HCT116 (cell line): ENCODE data around the gene CADPS2. TPM values are rescaled to one million over a fixed set of nuclear protein-coding genes. Genes with fewer than 3 reads are reported as not detected.

Source experiments
- ATAC-seq: fragments of 200-7000 bp; cut with Tn5 transposase; 2 replicates; pipeline ENCODE4 v1.9.1; 2020; ENCODE audit warnings: mild to moderate bottlenecking, moderate library complexity
- BruUV-seq: library from RNA; stranded (reverse); fragments of 400-500 nt; replicated peaks from 2 replicates; lab custom pipeline; 2021; lab: Mats Ljungman, UMichigan
- CTCF ChIA-PET: fragments of 300-600 bp; sonication (Branson Sonifier 250); formaldehyde crosslinking; loops from one replicate; lab custom pipeline; 2021; ENCODE audit warnings: antibody characterized with exemption; lab: Charles Lee
- POLR2A ChIA-PET: fragments of 300-600, 350-600 bp; sonication (Branson Sonifier 250); formaldehyde crosslinking; loops from one replicate; lab custom pipeline; 2021; ENCODE audit warnings: antibody characterized with exemption; lab: Charles Lee
- RAD21 ChIA-PET, 2 experiments: fragments of 300-600 bp; sonication (Branson Sonifier 250); formaldehyde crosslinking; loops; one replicate each; lab custom pipeline; 2023; ENCODE audit warnings: low total read pairs in 2 of 2; ENCODE audit not compliant: uncharacterized antibody in 2 of 2, unreplicated experiment in 2 of 2, low non-redundant PET in 1 of 2; lab: Charles Lee
- DNase-seq: peaks from one replicate; pipeline ENCODE4 v3.0.0-alpha.2; 2010; ENCODE audit warnings: low read depth, low spot score
- H2AFZ ChIP-seq: fragments of 200-600 bp; shearing (Covaris generic), sonication (generic); 2 replicates; pipeline ENCODE4 v1.6.1; 2017; ENCODE audit warnings: low read depth, mixed run types, mixed read lengths, antibody characterized with exemption, low read length; ENCODE audit not compliant: poor library complexity, severe bottlenecking
- H3K27ac ChIP-seq: 2 replicates; pipeline ENCODE4 v1.5.1; 2012; ENCODE audit warnings: low read depth, low read length
- H3K27me3 ChIP-seq: fragments of 200-600 bp; sonication (generic); 2 replicates; pipeline ENCODE4 v1.6.1; 2016; ENCODE audit warnings: mixed run types, low read length, mixed read lengths; ENCODE audit not compliant: insufficient read depth
- H3K36me3 ChIP-seq, 2 experiments: fragments of 200-500 bp in 1 of 2; fragments of 200-600 bp in 1 of 2; sonication (Bioruptor generic) in 1 of 2; sonication (generic) in 1 of 2; 2 replicates each; pipeline versions ENCODE4 v1.5.1 to v1.6.1; 2014 to 2016; ENCODE audit warnings: low read length in 2 of 2, inconsistent platforms in 1 of 2, mixed read lengths in 1 of 2, mixed run types in 1 of 2; ENCODE audit not compliant: insufficient read depth in 2 of 2, control insufficient read depth in 1 of 2
- H3K4me1 ChIP-seq, 2 experiments: fragments of 200-600 bp in 1 of 2; sonication (generic) in 1 of 2; 2 replicates each; pipeline versions ENCODE4 v1.5.1 to v1.6.1; 2012 to 2017; ENCODE audit warnings: low read length in 2 of 2, inconsistent platforms in 1 of 2, mild to moderate bottlenecking in 1 of 2, mixed read lengths in 1 of 2, mixed run types in 1 of 2, moderate library complexity in 1 of 2; ENCODE audit not compliant: insufficient read depth in 2 of 2, control insufficient read depth in 1 of 2
- H3K4me2 ChIP-seq: fragments of 200-600 bp; sonication (generic); 2 replicates; pipeline ENCODE4 v1.6.1; 2017; ENCODE audit warnings: mixed run types, low read length, mixed read lengths
- H3K4me3 ChIP-seq, 2 experiments: fragments of 200-600 bp in 1 of 2; sonication (generic) in 1 of 2; replicated peaks in 1 of 2; 2 replicates each; pipeline ENCODE4 v1.5.1; 2011 to 2016; ENCODE audit warnings: low read length in 2 of 2, control low read depth in 1 of 2, low read depth in 1 of 2, mild to moderate bottlenecking in 1 of 2, mixed read lengths in 1 of 2, mixed run types in 1 of 2
- H3K79me2 ChIP-seq: fragments of 200-600 bp; sonication (generic); 2 replicates; pipeline ENCODE4 v1.6.1; 2017; ENCODE audit warnings: mild to moderate bottlenecking, mixed run types, low read length, moderate library complexity, mixed read lengths; ENCODE audit not compliant: insufficient read depth
- H3K9ac ChIP-seq: fragments of 200-600 bp; sonication (generic); 2 replicates; pipeline ENCODE4 v1.6.1; 2016; ENCODE audit warnings: low read length, mixed read lengths
- H3K9me2 ChIP-seq: fragments of 200-600 bp; sonication (generic), shearing (Covaris generic); 2 replicates; pipeline ENCODE4 v1.6.1; 2017; ENCODE audit warnings: mixed run types, mild to moderate bottlenecking, moderate library complexity; ENCODE audit not compliant: insufficient read depth
- H3K9me3 ChIP-seq, 2 experiments: fragments of 200-500 bp in 1 of 2; fragments of 200-600 bp in 1 of 2; sonication (Bioruptor generic) in 1 of 2; sonication (generic) in 1 of 2; 2 replicates each; pipeline ENCODE4 v1.6.1; 2014 to 2017; ENCODE audit warnings: low read length in 2 of 2, mixed read lengths in 2 of 2, inconsistent platforms in 1 of 2, low read depth in 1 of 2, mild to moderate bottlenecking in 1 of 2, mixed run types in 1 of 2, moderate library complexity in 1 of 2; ENCODE audit not compliant: control insufficient read depth in 1 of 2, insufficient read depth in 1 of 2
- H4K20me1 ChIP-seq: fragments of 200-600 bp; sonication (generic), shearing (Covaris generic); 2 replicates; pipeline ENCODE4 v1.6.1; 2017; ENCODE audit warnings: mixed run types, mild to moderate bottlenecking, moderate library complexity; ENCODE audit not compliant: insufficient read depth
- CBX3 ChIP-seq: IDR thresholded peaks from 2 replicates; pipeline ENCODE4 v1.6.1; 2012; ENCODE audit warnings: low read depth
- EZH2phosphoT487 ChIP-seq: fragments of 200-600 bp; IDR thresholded peaks from 2 replicates; pipeline ENCODE4 v1.6.1; 2018; ENCODE audit warnings: antibody characterized with exemption, borderline replicate concordance
- POLR2A ChIP-seq: IDR thresholded peaks from 2 replicates; pipeline ENCODE4 v1.7.0; 2011; ENCODE audit warnings: borderline replicate concordance; ENCODE audit not compliant: insufficient read depth, insufficient read length; ENCODE audit errors: extremely low read depth
- POLR2AphosphoS5 ChIP-seq: IDR thresholded peaks from 2 replicates; pipeline ENCODE4 v1.6.1; 2011; ENCODE audit warnings: mild to moderate bottlenecking, low read depth, low read length, moderate library complexity
- SIN3A ChIP-seq: IDR thresholded peaks from 2 replicates; pipeline ENCODE4 v1.6.1; 2012; ENCODE audit warnings: low read depth
- intact Hi-C: fragments of 100-400 bp; cut with micrococcal nuclease; formaldehyde crosslinking; loops from 2 replicates; pipeline ENCODE4 v1.10.0; 2022
- total RNA-seq: library from RNA; stranded (reverse); gene quantifications from one replicate; pipeline ENCODE4 v1.2.1, GENCODE V29; 2021; ENCODE audit not compliant: unreplicated experiment
- TF ChIP-seq, protein P1 (sequence below): IDR thresholded peaks from 2 replicates; pipeline ENCODE4 v1.6.1; 2012
- TF ChIP-seq, protein P2 (sequence below): IDR thresholded peaks from 2 replicates; pipeline ENCODE4 v1.6.1; 2012; ENCODE audit warnings: low read depth

The CADPS2 gene
- total RNA-seq, 1 experiment from 2014 or later: 7.5 TPM

DNA sequence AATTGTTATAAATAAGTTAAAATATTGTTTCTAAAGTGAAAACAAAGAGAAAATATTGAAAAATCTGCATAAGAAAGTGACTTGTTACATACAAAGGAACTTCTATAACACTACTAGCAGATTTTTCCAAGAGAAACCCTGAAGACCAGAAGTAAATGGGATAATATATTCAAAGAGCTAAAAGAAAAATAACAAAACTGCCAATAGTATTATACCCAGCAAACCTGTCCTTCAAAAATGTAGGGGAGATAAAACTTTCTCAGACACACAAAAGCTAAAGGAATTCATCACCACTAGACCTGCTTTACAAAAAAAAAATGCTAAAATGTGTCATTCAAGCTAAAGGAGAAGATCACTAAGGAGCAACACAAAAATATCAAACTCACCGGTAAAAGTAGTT, 17.0 kb downstream of the CADPS2 start:
- no peaks in the 10 kb centered on the region for H3K36me3 ChIP-seq
- H3K27me3 ChIP-seq: no peaks in the 10 kb centered on the region
- H4K20me1 ChIP-seq: no peaks in the 10 kb centered on the region
- H2AFZ ChIP-seq: no peak overlapping the region
- no peak overlapping the region for H3K9ac ChIP-seq
- H3K4me2 ChIP-seq: no peak overlapping the region
- ChIA-PET RAD21 (no interaction called here), POLR2A (no interaction called here), CTCF (no interaction called here)
- no peaks in the 10 kb centered on the region for H3K9me2 ChIP-seq
- BruUV-seq: no TSS peak
- DNase-seq (no peak), ATAC-seq (no peak)
- TF ChIP-seq SIN3A: no peak
- no peak for TF ChIP-seq EZH2phosphoT487
- TF ChIP-seq, protein P1, sequence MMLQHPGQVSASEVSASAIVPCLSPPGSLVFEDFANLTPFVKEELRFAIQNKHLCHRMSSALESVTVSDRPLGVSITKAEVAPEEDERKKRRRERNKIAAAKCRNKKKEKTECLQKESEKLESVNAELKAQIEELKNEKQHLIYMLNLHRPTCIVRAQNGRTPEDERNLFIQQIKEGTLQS: no peak
- no peak for TF ChIP-seq POLR2AphosphoS5
- no peak for TF ChIP-seq CBX3
- TF ChIP-seq, protein P2, sequence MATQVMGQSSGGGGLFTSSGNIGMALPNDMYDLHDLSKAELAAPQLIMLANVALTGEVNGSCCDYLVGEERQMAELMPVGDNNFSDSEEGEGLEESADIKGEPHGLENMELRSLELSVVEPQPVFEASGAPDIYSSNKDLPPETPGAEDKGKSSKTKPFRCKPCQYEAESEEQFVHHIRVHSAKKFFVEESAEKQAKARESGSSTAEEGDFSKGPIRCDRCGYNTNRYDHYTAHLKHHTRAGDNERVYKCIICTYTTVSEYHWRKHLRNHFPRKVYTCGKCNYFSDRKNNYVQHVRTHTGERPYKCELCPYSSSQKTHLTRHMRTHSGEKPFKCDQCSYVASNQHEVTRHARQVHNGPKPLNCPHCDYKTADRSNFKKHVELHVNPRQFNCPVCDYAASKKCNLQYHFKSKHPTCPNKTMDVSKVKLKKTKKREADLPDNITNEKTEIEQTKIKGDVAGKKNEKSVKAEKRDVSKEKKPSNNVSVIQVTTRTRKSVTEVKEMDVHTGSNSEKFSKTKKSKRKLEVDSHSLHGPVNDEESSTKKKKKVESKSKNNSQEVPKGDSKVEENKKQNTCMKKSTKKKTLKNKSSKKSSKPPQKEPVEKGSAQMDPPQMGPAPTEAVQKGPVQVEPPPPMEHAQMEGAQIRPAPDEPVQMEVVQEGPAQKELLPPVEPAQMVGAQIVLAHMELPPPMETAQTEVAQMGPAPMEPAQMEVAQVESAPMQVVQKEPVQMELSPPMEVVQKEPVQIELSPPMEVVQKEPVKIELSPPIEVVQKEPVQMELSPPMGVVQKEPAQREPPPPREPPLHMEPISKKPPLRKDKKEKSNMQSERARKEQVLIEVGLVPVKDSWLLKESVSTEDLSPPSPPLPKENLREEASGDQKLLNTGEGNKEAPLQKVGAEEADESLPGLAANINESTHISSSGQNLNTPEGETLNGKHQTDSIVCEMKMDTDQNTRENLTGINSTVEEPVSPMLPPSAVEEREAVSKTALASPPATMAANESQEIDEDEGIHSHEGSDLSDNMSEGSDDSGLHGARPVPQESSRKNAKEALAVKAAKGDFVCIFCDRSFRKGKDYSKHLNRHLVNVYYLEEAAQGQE: no peak
- TF ChIP-seq POLR2A: no peak
- H3K4me3 ChIP-seq: no peak overlapping the region
- H3K9me3 ChIP-seq: peaks cover 5 to 11% of the 10 kb centered on the region in 2 experiments; a peak in 2 of 4 replicates
- no peaks in the 10 kb centered on the region for H3K79me2 ChIP-seq
- H3K27ac ChIP-seq: no peak overlapping the region
- intact Hi-C loops: no loop called here
- no peaks in the 10 kb centered on the region for H3K4me1 ChIP-seq
